Measurements from ENCODE around the gene OR52A1.
"Not testable (repeated sequence)": the region's sequence is repeated elsewhere in the genome, so short reads cannot be mapped to it uniquely, and the experiment has no call there.

OR52A1 gene

DNA sequence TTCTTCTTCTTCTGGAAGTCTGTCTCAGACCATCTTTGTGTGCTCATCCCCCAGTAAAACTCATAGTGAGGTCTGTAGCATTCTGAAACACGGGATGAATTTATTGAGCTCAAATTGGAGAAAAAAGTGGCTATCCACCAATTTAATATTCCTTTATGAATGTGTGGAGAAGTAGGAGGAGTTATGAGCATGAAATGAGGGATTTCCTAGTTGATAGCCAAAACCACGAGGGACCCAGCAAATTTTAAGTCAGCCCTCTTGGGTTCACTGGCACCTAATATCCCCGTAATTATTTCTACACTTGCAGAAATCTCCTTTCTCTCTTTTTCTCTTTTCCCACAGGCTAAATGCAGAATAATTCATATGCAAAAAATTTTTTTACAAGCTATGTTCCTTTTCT, at the start of gene OR52A1:
OR52A1 (minus strand) TSS at position 101 of the 400 bp plus-strand sequence. CDS start 2,388 bp downstream, outside the sequence.
- DNase-seq = no peak

DNA sequence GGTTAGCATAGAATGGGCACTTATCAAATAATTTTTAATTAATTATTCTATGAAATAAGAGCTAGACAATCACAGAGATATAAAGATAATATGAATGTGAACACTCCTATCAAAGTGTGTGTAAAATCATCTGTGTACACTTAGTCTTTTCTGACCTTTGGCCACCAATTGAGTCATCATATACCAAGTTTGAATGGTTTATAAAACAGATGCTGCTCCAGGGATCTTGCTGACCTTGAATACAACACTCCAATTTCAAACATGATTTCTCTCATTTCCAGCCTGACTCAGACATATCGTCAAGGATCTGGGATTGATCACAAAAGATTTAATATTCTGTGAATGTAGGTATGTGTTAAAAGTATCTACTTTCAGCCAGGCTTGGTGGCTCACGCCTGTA, 48.8 kb upstream of the OR52A1 start:
- no peak for DNase-seq

DNA sequence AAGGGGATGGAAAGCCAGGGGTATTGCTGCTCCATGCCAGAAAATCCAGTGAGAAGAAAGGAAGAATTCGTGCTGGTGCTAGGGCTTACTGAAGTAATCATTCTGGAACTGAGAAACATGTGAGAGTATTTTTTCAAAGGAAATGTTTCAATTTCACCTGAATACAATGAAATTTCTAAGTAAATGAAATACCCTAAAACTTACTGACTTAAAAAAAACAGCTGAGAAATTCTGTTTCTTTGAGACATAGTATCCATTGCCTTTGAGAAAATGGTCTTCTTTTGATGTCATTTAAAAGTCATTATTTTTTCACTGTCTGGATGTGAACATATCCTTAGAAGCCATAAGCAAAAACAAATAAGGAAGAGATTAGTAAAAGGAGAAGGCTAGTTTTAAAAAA, 46.0 kb upstream of the OR52A1 start, which contains the start of gene OR51V1:
OR51V1 (minus strand) TSS at position 101 of the 400 bp plus-strand sequence; CDS start at position 101, 0 bp downstream.
- DNase-seq = no peak

DNA sequence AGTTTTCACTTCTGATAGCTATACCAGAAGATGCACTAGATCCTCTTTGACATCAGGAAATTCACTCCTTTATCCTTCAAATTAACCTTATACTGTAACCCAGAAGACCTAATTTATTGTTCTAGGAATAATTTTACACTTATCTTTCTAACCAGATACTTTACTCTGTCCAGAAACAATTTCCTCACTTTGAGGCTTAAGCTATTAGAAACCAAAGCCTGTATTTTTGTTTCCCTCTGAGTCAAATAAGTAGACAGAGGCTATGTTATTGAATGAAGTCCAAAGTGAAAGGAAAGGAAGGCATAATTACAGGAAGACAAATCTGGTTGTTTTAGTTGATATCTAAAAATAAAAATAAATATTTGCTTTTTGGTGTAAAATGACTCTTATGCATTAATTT, 43.7 kb upstream of the OR52A1 start:
- DNase-seq = no peak

DNA sequence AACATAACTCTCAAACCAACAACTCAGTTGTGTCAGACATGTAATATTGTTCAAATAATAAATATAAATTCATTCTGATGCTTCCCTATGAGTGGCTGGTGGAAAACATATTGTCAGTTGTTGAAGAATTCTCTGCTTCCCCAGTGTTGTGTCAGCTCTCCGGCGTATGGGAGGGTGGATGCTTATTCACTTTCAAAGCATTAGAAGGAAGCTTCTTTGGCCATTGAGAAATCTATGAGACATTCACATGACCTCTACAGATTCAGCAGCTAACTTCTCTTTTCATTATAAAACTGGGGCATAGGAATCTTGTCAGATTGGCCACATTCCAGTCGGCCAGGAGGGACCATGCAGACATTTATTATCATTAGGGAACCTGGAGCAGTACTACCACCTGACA, 43.0 kb upstream of the OR52A1 start:
- DNase-seq = no peak

DNA sequence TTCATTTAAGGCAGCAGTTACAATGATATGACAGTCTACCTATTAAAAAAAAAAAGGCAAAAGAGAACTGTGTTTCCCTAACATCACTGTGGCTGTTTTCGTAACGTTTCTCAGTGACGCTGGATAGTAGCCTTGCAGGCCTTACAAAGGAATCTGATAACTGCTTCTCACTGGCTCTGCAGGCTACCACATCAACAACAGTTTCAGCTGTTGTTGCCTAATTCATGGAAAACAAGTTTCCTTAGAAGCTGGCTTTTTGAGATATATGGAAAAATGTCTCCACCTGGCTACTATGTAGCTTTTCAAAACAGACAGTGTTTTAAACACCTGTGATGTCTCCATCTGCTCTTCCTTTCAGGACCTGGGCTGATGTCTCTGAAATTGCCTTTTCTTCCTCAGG, 42.2 kb upstream of the OR52A1 start:
- DNase-seq = no peak

DNA sequence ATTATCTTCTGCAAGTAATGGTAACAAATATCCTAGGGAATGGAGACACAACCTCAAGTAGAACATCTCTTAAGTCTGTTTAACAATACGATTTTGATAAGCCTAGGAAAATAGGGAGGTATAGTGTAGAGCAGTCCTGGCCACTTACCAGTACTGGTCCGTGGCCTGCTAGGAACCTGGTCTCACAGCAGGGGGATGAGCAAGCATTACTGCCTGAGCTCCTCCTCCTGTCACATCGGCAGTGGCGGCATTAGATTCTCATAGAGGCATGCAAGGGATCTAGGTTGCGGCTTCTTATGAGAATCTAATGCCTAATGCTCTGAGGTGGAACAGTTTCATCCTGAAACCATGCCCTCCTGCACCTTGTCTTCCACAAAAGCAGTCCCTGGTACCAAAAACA, 41.5 kb upstream of the OR52A1 start:
- DNase-seq = no peak

DNA sequence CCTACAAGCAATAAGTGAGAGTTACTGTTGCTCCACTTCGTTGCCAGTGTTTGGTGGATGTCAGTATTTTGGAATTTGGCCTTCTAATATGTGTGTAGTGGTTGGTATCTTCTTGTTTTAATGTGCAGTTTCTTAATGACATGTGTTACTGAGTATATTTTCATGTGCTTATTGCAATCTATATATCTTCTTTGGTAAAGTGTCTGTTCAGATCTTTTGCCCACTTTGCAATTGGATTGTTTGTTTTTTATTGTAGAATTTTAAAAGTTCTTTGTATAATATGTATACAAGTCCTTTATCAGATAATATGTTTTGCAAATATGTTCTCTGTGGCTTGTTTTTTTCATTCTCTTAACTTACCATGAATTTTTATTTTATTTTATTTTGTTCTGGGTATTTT, 38.2 kb upstream of the OR52A1 start:
- DNase-seq = no peak

DNA sequence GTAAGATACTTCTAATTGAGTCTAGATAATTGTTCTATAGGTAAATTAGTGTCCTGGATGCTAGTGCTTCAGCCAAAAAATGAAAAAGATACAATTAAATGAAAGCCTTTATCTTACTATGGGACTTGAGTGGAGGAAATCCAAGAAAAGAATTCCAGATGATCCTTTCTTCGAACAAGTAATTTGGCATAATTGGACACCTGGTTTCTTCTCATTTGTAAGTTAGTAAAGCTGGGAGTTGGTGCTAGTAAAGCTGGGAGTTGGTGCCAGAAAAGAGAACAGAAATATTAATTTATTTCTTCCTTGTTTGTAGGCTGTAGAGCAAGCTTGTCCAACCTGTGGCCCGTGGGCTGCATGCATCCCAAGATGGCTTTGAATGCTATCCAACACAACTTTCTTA, 33.6 kb upstream of the OR52A1 start:
- DNase-seq = no peak

DNA sequence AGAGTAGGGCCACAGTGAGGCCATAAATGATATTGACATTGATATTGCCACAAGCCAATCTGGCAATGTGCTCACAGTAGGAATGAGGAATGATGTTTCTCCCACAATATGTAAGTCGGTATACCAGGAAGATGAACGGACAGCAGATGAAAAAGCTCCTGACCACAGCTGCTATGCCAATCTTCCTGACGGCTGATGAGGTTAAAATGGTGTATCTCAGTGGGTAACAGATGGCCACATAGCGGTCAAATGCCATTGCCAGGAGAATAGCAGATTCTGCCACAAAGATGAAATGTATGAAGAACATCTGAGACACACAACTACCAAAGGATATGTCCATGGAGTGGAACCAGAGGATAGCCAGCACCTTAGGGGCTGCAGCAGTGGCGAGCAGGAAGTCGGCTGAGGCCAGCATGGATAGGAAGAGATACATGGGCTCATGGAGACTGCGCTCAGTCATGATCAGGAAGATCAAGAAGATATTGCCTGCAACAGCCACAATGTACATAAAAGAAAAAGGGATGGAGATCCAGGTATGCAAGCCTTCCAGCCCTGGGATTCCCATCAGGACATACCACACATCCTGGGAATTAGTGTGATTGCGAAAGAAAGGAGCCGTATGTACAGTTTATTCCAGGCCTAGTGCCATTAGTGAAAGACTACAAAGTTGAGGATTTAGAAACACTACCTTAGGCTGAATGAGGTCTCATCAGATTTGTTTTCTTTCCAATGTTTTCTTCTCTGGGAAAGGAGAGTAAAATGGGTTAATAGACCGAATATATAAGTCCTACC, 23.7 kb upstream of the OR52A1 start:
- DNase-seq = no peak

DNA sequence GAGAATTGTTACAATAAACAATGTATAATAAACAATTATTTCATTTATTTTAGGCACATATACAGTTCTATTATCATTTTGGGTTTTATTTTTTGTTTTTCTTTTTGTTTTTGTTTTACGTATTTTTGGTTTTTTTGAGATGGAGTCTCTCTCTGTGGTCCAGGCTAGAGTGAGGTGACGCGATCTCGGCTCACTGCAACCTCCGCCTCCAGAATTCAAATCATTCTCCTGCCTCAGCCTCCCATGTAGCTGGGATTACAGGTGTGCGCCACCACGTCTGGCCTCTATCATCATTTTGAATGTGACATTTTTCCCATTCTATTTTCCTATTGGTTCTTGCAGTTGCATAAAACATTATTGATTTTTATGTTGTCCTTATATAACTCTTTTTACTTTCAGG, 20.4 kb upstream of the OR52A1 start:
- DNase-seq = no peak

DNA sequence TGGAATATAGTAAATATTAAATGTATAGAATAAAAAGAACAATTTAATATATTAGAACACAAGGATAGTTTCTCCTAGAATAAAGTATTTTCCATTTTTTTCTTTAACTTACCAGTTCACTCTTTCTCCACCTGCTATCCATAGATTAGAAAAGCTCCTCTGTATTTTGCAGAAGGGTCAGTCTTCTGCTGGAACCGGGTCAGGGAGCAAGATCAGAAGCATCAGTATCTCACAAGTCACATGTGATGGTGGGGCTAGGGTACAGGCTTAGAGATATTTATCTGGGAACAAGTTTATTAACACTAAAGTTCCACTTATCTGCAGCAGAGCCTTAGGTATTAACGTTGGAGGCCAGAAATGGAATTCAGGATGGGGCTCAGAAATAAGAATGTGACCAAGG, 17.3 kb upstream of the OR52A1 start:
- no peak for DNase-seq

DNA sequence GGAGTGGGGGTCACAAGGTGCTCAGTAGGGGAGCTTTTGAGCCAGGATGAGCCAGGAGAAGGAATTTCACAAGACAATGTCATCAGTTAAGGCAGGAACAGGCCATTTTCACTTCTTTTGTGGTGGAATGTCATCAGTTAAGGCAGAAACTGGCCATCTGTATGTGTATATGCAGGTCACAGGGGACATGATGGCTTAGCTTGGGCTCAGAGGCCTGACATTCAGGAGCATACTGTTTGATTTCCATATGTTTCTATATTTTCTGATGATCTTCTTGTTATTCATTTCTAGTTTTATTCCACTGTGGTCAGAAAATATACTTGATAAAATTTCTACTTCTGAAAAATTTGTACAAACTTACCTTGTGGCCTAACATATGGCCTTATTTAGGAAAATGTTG, 11.3 kb upstream of the OR52A1 start:
- not testable (repeated sequence) for DNase-seq

DNA sequence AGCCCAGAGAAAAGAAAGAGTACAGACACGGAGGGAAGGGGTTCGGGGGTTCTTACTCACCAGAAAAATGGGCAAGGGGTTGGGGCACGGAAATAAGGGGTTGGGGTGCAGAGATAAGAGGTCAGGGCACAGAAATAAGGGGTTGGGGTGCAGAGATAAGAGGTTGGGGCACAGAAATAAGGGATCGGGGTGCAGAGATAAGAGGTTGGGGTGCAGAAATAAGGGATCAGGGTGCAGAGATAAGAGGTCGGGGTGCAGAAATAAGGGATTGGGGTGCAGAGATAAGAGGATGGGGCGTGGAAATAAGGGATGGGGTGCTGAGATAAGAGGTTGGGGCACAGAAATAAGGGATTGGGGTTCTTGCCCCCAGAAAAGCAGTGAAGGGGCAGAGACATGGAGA, 10.2 kb upstream of the OR52A1 start:
- DNase-seq = not testable (repeated sequence)

DNA sequence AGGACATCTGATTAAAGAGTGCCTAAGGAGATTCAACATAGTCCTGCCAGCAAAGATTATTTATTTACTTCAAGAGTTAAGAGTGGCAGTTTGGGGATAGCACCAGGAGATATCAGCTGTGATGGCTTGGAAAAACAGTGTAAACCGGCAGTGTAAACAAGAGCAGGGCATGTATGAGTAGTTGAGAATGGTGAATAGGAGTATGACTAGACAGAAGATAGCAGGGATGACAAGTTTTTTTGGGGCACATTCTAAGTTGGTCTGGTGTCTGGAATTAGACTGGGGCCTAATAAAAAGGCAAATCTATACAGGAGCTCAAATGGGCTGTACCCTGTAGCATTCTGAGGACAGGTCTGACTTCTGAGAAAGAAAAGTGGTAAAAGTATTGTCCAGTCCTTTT, 6.5 kb upstream of the OR52A1 start:
- not testable (repeated sequence) for DNase-seq

DNA sequence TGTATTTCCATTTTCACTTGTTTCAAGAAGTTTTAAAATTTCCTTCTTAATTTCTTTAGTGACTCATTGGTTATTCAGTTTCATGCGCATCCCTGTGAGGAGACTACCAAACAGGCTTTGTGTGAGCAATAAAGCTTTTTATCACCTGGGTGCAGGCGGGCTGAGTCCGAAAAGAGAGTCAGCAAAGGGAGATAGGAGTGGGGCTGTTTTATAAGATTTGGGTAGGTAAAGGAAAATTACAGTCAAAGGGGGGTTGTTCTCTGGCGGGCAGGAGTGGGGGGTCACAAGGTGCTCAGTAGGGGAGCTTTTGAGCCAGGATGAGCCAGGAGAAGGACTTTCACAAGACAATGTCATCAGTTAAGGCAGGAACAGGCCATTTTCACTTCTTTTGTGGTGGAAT, 5.7 kb upstream of the OR52A1 start:
- not testable (repeated sequence) for DNase-seq

DNA sequence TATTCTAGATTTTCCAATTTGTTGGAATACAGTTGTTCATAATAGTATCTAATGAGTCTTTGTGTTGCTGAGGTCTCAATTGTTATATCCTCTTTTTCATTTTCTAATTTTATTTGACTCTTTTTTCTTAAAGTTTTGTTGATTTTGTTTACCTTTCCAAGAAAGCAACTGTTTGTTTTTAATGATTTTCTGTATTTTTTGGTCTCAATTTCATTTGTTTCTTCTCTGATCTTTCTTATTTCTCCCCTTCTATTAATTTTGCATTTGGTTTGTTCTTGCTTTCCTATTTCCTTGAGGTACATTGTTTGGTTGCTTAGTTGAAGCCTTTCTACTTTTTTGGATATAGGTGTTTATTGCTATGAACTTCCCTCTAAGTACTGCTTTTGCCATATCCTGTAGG, 5.2 kb upstream of the OR52A1 start:
- no peak for DNase-seq

DNA sequence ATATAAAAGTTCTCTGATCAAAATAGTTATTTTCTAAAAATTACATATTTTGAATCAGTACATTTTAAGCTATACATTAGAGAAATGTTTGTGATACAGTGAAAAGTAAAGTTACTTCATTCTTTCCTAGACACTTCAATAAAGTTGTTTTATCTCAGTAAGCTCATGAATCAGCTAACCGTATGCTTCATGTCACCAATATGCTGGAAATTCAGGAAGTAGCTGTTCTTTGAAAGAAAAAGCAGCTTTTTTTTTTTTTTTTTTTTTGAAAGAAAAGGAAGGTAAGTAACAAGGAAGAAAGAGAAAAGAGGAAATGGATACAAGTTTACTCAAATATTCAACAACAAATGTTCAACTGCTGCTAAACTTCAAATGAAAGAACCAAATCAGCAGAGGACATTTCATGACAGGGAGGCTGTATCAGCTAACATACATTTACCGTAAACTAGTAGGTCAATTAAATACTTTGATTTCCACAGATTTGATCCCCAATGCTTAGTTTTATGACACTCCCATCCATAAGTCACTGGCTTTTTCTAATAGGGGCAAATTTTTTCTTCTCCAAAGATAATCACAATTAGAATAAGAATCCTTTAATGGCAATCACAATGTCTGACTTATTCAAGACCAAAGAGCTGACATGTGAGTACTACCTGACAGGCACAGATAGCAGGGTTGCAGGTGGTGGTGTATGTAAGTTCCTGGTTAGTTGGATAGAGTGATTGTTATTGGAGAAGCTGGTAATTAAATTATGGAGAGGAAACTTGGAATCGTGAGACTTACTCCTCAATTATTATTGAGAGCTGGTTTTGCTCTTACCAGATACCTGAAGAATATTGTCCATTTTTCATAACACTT, 754 bp downstream of the OR52A1 start:
- no peak for DNase-seq

DNA sequence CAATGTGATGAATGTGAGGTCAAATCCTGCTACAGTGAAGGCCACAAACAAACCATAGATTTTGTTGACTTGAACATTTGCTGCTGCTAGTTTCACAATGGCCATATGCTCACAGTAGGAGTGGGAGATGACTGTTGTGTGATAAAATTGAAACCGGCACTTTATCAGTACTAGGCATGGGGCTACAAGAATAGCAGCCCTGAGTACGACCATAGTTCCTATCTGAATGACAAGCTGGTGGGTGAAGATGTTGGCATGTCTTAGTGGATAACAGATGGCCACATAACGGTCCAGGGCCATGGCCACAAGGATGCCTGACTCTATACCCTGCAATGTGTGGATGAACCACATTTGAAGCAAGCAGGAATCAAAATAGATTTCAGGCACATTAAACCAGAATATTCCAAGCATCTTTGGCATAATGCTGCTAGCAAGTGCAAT, 2.8 kb downstream of the OR52A1 start:
- DNase-seq = no peak

DNA sequence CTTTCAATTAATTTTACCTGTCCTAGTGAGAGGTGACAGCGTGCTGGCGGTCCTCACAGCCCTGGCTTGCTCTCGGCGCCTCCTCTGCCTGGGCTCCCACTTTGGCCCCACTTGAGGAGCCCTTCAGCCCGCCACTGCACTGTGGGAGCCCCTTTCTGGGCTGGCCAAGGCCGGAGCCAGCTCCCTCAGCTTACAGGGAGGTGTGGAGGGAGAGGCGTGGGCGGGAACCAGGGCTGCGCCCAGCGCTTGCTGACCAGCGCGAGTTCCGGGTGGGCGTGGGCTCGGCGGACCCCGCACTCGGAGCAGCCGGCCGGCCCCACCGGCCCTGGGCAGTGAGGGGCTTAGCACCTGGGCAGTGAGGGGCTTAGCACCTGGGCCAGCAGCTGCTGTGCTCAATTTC, 10.4 kb downstream of the OR52A1 start:
- not testable (repeated sequence) for DNase-seq

DNA sequence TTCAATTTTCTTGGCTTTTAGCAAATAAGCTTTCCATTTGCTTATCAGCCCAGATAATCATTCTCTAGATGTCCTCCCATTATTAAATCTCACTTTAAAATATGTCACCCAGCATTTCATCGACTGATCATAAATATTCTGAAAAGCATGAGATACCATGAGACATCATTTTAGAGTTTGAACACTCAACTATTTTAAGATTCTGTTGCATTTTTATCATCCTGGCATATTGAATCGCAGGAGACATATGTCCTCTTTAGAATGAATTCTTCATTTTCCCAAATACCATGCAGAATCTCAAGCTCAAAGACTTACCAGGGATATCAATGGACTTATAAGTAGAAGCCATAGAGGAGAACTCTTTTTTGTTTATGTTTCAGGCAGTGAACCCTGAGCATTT, 16.6 kb downstream of the OR52A1 start, which contains the start of gene OR52A5:
OR52A5 (minus strand) TSS at position 361 of the 400 bp plus-strand sequence. CDS start 5,714 bp downstream, outside the sequence.
- DNase-seq = no peak

DNA sequence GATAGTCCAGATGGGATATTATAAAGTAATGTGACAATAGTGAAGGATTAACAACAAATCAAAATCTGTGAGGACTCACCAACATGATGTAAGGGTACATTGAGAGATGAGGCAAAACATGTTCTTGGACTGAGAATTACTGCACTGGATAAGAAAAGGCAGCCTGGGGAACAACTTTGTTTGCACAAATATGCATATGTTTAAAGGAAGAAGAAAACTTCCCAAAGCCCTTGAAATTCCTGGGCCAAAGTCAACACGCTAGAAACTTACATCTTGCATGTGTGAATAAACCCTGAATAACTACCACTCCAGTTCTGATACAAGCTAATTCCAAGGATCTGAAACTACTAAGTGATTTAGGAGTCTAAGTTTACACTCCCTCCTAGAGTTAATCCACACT, 17.5 kb downstream of the OR52A1 start:
- DNase-seq = no peak

DNA sequence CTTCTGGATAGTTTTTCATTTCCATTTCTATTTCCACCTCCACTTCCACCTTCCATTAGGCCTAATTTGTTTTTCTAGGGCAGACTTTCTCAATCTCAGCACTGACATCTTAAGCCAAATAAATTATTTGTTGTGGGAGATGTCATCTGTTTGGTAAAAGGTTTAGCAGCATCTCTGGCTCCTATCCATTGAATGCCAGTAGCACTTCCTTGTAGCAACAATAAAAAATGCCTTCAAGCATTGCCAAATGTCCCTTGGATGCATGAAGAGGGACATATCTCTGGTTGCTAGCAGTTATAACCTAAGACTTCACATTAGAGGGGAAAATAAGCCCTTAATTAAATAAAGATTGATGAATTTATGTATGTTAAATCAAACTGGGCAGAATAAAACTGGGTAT, 18.3 kb downstream of the OR52A1 start:
- no peak for DNase-seq
